NCI-H2029 treated with DMSO at 0.1 percent for 48 hours (cell line): ENCODE measurements around the gene SLC39A9.

Experiments
- DNase-seq: peaks from one replicate; lab custom pipeline; 2025; lab: John Stamatoyannopoulos, UW

Gene SLC39A9

GRCh38 chr14:69427596-69427995 lies 29.1 kb downstream of the SLC39A9 start:
- DNase-seq: no peak

- no peak for DNase-seq
Measured at GRCh38 chr14:69428289-69428998, 30.0 kb downstream of the SLC39A9 start.

- no peak for DNase-seq
Measured at GRCh38 chr14:69429643-69430042, 31.2 kb downstream of the SLC39A9 start.

- DNase-seq: no peak
Measured at GRCh38 chr14:69430306-69430939, 31.9 kb downstream of the SLC39A9 start.

GRCh38 chr14:69432364-69432763 lies 33.9 kb downstream of the SLC39A9 start:
- no peak for DNase-seq

GRCh38 chr14:69439521-69440270 lies 41.2 kb downstream of the SLC39A9 start:
- no peak for DNase-seq

GRCh38 chr14:69441948-69442347 lies 43.5 kb downstream of the SLC39A9 start:
- no peak for DNase-seq

GRCh38 chr14:69443296-69443805 lies 44.9 kb downstream of the SLC39A9 start:
- DNase-seq: no peak

GRCh38 chr14:69449216-69449615 lies 50.7 kb downstream of the SLC39A9 start:
- no peak for DNase-seq

- DNase-seq: no peak
Measured at GRCh38 chr14:69451941-69452340, 53.4 kb downstream of the SLC39A9 start.

- no peak for DNase-seq
Measured at GRCh38 chr14:69458350-69458749, 59.9 kb downstream of the SLC39A9 start.

- no peak for DNase-seq
Measured at GRCh38 chr14:69459122-69459521, 60.6 kb downstream of the SLC39A9 start.

GRCh38 chr14:69460093-69460701 lies 61.7 kb downstream of the SLC39A9 start:
- DNase-seq: peak; percentile 24

- no peak for DNase-seq
Measured at GRCh38 chr14:69464379-69464778, 65.9 kb downstream of the SLC39A9 start.

- no peak for DNase-seq
Measured at GRCh38 chr14:69464829-69465228, 66.3 kb downstream of the SLC39A9 start.

GRCh38 chr14:69468949-69469348 lies 70.5 kb downstream of the SLC39A9 start:
- no peak for DNase-seq

- DNase-seq: no peak
Measured at GRCh38 chr14:69471436-69471835, 72.9 kb downstream of the SLC39A9 start.

- DNase-seq: no peak
Measured at GRCh38 chr14:69471916-69472315, 73.4 kb downstream of the SLC39A9 start.

GRCh38 chr14:69473260-69473659 lies 74.8 kb downstream of the SLC39A9 start:
- no peak for DNase-seq

GRCh38 chr14:69473946-69474345 lies 75.5 kb downstream of the SLC39A9 start:
- no peak for DNase-seq

- DNase-seq: no peak
Measured at GRCh38 chr14:69475194-69475818, 76.8 kb downstream of the SLC39A9 start.
